HG02798 (cell line): ENCODE results near the gene RDM1.

Experiments
- ATAC-seq: cut with Tn5 transposase; IDR thresholded peaks from one replicate; pipeline ENCODE4 v1.9.1; 2021; ENCODE audit warnings: mild to moderate bottlenecking; ENCODE audit not compliant: unreplicated experiment, poor library complexity

Gene RDM1

DNA sequence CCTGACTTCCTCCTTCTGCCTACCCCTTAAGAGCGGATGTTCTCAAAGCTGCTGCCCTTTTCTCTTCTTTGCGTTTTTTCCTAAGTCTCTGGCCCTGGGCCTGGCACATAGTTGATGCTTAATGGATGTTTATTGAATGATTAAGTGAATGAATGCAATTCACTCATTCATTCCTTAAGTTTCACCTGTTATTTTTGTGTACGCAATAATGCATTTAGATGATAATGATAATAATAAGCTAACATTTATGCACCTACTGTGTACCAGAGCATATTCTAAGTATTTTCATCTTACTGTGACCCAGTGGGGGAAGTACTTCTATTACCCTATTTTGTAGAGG is 54.8 kb downstream of the RDM1 start:
- no peak for ATAC-seq

DNA sequence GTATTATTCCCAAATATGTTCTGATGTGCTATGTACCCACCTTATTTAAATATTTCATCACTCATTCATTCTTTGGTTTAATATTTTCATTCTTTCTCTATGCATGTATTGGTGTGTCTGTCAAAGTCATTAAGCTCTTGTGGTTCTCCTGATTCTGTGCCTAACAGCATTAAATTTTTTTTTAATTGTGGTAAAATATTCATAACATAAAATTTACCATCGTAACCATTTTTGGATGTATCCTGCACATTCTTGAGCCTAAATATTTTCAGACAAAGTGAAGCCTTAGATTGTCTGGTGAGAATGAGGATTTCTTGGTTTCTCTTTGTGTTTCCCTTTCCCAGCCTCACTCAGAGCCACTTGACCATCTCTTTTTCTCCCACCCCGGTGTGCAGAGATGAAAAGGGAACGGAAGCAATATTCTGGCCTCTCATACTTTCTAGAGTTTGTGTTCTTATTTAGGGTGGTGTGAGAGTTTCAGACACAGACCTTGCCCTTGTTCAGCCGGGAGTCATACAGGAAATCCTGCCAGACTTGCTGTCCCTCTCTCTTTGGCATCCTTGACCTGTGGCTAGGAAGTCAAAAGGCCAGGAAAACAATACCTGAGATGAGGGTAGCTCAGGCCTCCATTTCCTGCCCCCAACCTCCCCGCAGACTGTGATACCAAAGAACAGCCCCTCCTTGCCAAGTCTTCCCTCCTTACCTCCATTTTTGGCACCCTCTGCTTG is 55.3 kb downstream of the RDM1 start:
- ATAC-seq: no peak

DNA sequence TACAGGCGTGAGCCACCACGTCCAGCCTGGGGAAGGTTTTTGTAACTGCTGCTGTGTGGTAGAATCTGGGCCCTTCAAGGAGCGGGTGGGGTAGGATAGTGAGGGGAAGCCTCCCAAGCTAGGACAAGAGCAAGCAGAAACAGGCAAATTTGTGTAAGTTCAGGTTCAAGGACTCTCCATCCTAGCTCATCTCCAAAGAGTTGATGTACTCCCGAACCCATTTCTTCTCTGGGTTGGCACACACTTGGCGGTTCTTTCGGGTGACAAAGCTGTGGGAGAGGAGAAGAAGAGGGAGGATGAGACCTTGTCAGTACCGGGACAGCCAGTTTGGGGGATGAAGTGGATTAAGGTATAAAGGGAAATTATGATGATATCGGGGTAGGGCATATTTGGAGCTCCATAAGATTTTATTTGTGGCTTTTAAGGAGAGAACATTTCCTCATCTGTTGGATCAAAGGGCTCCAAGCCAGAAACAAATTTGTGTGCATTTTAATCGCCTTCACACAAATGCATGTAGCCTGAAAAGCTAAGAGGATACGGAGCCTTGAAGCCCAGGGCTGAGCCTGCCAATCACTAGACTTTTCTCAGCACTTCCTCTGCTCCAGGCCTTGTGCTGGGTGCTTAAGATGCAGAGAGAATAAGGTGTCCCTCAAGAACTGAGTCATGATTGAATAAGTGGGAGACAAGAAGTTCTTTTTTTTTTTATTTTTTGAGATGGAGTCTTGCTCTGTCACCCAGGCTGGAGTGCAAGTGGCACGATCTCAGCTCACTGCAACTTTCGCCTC is 58.2 kb downstream of the RDM1 start:
- no peak for ATAC-seq

DNA sequence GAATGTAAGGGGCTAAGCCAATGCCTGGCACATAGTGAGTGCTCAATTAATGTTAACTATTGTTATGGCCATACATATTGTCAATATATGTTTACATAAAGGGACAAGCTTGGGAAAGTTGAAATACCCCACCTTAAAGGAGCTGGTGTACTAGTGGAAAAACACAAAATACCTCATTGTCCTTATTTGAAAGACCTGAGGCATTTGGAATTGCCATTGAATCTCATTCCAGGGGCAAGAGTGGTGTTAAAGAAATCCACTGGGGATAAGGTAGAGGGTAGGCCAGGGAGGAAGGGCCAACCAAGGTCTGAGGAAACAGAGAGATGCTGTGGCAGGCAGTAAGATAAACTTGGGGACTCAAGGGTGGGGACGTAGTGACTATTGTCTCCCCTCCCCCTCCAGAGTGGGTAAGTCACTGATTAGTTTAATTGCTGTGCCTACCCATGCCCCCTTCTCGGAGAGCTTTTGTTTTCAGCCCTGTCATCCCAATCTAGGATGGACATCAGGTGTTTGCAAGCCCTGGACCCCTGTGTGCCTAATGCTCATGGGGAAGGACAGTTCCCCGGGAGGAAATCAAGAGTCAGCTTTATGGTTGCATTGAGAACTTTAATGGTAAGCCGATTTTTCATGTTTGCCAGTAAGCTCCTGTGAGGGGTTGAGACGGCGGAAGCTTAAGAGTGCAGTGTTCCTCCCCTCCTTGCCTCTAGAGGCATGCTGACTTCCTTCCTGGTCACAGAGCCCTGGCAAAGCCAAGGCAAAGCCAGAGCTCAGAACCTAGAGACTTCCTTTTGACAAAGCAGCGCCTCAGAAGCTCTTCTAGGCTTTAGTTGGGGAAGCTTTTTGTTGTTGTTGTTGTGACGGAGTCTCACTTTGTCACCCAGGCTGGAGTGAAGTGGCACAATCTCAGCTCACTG is 59.4 kb downstream of the RDM1 start:
- no peak for ATAC-seq

DNA sequence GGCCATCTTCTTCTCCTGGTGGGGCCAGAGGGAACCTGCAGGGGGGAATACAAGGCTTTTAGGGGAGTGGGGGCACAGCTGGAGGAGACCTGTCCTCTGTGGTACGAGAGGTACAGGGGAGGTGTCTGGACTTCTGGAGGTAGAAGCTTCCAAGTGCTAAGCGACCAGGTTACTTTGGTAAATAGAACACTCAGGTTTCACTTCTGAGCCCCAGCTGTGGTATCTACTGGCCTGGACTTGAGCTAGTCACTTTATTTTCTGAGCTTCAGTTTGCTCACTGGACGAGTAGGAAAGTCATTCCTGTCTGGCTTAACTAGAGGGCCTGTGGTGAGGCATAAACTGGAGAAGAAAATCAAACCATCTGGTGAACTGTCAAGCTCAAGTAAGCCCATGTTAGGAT is 61.8 kb downstream of the RDM1 start, which contains the start of gene HEATR9:
Gene HEATR9 (minus strand): TSS at position 155 of the 400 bp plus-strand sequence. CDS start 149 bp downstream, at position 6.
- ATAC-seq: no peak
